Daoy (cell line): ENCODE results near the gene MESP2. TPM values are rescaled to one million over a fixed set of nuclear protein-coding genes. Genes with fewer than 3 reads are reported as not detected.

ENCODE experiments used
- DNase-seq: peaks from one replicate; pipeline ENCODE4 v3.0.0-alpha.2; 2015; ENCODE audit warnings: low read depth
- total RNA-seq: library from RNA; depleted of rRNA; stranded (reverse); fragments of >200 nt; shearing (Covaris generic); gene quantifications from 2 replicates; pipeline ENCODE4 v1.2.3, GENCODE V29; 2014; rRNA removed

The MESP2 gene
- total RNA-seq, 1 experiment from 2014 or later = 0.29 TPM

DNA sequence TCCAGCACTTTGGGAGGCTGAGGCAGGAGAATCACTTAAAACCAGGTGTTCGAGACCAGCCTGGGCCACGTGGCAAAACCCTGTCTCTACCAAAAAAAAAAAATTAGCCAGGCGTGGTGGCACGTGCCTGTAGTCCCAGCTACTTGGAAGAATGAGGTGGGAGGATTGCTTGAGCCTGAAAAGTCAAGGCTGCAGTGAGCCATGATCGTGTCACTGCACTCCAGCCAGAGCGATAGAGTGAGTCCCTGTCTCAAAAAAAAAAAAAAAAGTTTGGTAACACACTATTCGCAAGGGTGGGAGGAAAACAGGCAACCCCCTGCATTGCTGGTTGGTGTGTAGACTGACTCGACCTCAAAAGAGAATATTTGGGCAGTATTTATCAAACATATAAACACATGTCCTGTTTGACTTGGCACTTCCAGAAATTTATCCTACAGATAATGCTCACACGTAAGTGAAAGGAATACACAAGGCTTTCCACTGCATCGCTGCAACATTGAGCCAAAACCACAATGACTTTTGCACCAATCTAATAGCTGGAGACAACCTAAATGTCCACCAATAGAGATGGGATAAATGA is 41.7 kb downstream of the MESP2 start:
- DNase-seq = peak; percentile 66

DNA sequence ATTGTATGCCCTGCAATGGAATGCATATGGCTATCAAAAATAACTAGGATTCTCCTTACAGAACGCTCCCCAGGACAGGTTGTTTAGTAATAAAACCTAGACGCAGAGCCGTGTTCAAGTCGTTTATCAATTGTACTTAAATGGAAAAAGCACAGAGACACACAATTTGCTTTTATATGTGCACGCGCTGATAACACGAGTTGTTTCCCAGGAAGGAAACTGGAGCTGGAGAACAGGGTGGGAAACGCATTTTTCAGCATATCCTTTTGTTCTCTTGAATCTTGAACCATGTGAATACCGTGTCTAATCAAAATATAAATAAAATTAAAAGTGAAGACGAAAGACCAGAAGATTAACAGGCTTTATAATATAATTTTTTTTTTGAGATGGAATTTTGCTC is 42.2 kb downstream of the MESP2 start:
- DNase-seq = no peak

DNA sequence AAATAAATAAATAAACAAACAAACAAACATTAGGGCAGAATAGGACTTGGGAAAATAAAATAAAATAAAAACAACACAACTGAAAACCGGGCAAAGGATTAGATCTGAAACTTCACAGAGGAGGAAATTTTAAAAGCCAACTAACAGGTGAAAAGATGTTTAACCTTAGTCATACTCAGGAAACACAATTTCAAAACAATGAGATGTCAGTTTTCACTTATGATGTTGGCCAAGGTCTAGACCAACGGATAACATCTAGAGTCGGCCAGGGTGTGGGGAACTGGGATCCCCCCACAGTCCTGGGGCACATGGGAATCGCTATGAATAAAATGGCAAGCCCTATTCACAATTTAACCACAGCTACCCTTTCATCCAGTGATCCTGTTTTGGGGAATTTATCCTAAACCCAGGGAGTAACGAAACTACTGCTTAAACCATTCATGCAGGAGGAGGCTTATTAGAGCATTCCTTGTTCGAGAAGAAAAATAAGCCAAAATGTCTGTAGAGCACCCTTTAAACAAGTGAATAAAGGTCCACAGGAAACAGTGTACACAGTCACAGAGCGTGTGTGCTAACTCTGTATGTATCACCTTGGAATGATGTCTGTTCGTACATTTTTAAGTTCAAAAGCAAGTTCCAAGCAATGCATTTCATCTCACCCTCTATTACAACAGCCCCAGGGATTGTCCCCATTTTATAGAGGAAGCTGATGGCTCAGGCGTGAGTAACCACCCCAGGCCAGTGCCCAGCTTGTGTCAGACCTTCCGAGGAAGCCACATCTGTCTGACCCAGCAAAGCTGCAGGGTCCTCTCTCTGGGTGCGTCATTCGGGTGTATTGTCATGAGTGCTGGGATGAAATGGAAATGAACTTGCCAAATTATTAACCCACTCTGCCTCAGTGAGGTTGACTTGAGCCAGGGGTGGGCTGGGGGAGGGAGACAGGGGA is 44.8 kb downstream of the MESP2 start:
- DNase-seq = peak; percentile 83

DNA sequence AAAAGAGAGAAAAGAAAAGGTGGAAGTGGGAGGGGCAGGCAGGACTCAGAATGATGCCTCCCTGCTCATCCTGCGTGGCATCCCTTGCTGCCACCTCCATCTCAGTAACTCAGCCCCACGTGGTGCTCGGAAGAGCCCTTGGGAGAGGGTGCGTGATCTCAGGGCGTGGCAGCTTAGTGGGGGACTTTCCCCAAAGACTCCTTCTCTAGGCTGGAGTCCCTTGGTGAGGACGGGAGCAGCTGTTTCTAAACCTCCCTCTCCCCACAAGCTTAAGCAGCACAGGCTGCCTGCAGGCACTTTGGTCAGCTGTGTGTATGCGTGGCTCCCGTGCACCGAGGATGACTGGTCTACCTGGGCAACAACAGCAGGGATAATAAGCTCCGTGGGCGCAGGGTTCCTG is 45.9 kb downstream of the MESP2 start:
- peak; percentile 70 for DNase-seq

DNA sequence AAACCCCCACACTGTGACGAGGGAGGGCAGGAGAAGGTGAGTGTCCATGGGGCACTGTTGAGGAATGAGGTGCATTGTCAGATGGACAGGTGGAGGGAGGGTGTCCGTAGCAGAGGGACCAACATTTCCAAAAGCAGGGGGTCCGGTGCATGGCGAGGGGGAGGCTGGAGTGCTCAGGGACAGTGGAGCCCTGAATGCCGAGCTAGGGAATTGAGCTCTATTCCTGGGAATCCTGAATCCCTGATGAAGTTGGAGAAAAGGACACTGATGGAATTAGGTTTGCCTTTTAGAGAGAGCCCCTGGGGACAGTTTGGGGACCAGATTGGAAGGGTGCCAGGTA is 46.4 kb downstream of the MESP2 start:
- DNase-seq = no peak

DNA sequence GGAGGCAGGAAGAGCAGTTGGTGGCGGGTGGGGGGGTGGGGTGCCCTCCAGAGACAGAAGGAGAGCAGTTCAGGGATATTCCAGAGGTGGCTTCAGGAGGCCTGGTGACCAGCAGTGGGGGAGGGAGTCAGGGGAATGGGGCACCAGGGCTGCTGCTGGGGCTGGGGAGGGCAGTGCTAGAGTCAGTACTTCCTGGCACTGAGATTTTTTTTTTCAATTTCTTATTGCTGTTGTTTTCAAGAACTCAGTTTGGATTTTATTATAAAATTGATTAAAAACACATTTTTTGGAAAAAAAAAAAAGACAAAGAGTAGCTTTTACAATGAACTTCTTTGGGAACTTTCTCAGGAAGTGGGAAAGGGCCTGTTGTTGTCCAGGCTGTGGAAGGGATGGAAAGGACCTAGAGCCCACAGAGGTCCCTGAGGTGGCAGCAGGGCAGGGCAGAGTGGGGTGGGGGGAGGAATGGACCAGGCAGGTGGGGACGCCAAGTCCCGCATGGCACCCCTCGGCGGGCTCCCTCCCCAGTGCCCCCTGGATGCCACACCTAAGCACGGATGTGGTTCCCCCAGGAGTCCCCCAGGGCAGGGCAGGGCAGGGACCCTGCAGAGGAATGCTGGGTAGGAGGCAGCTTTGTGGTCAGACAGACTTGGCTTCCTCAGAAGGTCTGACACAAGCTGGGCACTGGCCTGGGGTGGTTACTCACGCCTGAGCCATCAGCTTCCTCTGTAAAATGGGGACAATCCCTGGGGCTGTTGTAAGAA is 47.0 kb downstream of the MESP2 start:
- peak; percentile 79 for DNase-seq

DNA sequence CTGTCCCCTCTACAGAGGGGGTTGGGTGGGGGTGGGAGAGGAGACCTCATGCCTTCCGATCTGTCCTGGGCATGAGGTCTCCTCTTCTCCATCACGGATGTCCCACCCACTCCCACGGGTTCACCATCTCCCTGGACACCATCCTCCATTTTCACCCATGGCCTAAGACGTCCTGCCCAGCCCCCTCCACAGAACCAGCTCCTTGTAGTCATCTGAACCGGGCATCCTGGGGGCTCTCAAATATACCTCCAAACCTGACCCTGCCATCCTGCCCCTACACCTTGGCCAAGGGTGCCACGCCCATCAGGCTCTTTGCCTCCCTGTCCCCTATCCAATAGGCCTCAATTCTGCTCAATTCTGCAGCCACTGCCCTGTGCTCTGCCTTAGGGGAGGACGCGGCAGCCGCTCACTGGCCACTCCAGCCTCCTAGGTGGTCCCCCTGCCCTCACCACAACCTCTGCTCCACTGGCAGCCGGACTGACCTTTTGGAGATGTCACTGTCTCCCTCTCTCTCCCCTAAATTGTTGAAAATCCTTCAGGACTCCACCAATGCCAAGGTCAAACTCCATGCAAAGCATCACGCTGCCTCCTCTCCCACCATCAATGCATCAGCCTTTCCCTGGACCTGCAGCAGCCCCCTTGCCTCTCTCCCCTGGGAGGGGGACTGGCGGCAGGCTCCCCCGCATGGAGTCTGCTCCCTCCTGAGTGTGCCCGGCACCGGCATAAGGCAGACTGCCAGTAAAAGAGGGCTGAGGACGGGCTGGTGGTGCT is 47.9 kb downstream of the MESP2 start:
- DNase-seq = no peak

DNA sequence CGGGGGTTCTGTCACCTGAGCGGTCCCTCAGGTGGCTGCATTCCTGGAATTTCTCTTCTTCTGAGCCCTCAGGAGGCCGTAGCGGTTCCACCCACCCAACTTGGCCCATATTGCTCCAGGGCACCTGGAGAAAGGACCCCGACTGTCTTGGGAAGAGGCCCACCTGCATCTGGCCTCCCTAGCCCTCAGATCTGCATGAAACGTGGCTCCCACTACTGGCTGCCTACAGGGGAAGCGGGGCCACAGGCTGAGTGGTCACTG is 48.4 kb downstream of the MESP2 start:
- DNase-seq = no peak

DNA sequence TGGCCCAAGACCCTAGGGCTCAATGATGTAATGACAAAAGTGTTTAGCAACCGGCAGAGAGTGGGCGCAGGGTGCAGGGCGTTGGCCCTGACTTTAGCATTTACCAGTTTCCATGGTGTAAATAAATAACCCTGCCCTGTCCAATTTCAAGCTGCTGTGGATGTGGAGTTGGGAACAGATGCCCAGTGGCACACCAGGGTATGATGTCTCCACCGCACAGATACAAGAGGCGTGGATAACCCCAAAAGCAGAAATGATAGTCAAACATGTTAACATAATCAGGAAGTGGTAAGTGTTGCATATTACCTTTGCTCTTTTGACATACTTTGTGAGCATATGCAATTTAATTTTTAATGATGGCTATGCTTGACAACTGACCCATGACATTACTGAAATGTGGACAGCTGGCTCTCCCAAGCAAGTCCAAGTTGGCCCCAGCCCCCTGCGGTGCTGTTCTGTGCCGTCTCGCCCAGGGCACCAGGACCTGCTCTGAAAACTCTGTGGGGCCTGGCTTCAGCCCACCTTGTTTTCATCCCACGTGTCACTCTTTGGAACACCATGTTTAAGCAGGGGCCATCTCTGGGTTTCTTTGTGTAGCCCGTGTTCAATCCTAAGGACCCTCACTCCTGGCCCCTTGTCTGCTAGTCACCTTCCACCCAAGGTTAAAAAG is 49.3 kb downstream of the MESP2 start:
- DNase-seq = no peak

DNA sequence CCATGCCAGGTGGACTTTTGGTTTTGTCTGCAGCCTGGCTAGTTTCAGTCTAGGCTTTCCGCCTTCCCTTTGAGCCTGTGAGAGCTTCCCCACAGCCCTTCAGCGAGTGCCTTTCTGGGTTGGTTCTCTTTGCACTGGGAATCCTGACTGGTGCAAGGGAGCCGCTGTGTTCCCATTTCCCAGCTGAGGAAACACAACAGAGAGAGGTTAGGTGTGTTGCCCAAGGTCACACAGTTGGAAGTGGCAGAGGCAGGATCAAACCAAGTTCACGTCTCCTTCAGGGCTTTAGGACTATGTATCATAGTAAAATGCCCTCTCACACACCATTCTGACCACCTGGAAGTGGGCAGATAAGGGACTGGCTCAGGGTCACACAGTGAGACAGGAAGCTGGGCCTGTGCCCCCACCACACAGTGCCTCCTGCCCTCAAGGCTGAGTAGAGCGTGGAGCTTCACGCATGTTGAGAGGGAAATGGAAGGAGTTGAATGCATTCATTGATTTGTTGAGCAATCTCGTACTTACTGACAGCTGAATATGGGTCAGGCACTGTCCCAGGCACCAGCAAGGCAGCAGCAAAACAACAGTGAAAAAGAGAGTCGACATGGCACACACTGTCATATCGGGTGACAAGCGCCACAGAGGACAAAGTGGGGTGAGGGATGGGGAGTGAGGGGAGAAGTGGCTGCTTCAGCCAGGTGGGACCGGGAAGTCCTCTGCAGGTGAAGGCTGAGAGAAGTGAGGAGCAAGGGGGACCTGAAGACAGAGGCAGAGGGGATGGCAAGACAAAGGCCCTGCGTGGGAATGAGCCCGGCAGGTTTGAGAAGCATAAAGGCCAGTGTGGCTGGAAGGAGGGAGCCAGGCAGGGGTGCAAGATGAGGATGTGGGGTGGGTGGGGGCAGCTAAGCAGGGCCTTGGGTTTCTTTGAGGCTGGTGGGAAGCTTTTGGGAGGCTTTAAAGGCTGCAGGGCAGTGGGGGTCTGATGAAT is 50.8 kb downstream of the MESP2 start:
- DNase-seq = no peak

DNA sequence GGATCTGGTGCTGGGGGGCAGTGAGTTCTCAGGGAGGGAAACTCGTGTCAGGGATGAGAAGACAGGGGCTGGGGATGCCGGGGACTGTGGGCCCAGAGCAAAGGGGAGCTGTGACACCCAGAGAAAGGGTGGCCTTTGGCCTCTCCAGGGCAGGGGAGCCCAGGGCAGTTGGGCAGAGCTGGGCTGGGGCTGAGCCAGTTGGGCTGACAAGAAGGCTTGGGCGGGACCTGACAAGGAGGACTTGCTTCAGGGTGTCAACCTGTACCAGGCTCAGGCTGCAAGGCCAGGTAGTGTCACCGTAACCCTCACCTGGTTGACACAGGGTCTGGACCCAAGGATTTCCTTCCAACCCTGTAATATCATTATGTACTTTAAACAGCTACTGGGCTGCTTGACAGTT is 51.7 kb downstream of the MESP2 start:
- DNase-seq = no peak

Other genes starting within 250 kb of the MESP2 start
- 7.0 and 10.0 TPM in 2 replicates for gene TICRR, start 200.9 kb upstream of the MESP2 start, total RNA-seq
- 3.2 and 3.6 TPM in 2 replicates for gene KIF7, start 120.9 kb upstream of the MESP2 start, total RNA-seq
- 0.29 TPM in 1 of 2 replicates, not detected in the other for gene PLIN1, start 97.0 kb upstream of the MESP2 start, total RNA-seq
- 3.7 and 4.3 TPM in 2 replicates for gene PEX11A, start 85.6 kb upstream of the MESP2 start, total RNA-seq
- 0.06 TPM in 1 of 2 replicates, not detected in the other for gene WDR93, start 85.5 kb upstream of the MESP2 start, total RNA-seq
- 1.2 and 1.5 TPM in 2 replicates for gene MESP1, start 25.1 kb upstream of the MESP2 start, total RNA-seq
- 24.3 and 31.5 TPM in 2 replicates for gene ANPEP, start 38.5 kb downstream of the MESP2 start, total RNA-seq
- gene AP3S2, start 117.7 kb downstream of the MESP2 start, total RNA-seq = 53.9 and 89.7 TPM in 2 replicates
- gene ARPIN, start 136.6 kb downstream of the MESP2 start, total RNA-seq = 3.3 and 4.1 TPM in 2 replicates
- 4.5 and 12.3 TPM in 2 replicates for gene ZNF710, start 225.0 kb downstream of the MESP2 start, total RNA-seq